Nephron progenitor cell (in vitro differentiated cells): Measurements from ENCODE around the gene HMOX1.
"Not testable (repeated sequence)": the region's sequence is repeated elsewhere in the genome, so short reads cannot be mapped to it uniquely, and the experiment has no call there.

Source experiments
- DNase-seq: peaks from one replicate; pipeline ENCODE4 v3.0.0; 2021
- H3K27ac Mint-ChIP-seq: 2 replicates; pipeline ENCODE4 v1.8.0; 2021; ENCODE audit warnings: mild to moderate bottlenecking, moderate library complexity, mixed read lengths
- H3K27me3 Mint-ChIP-seq: 2 replicates; pipeline ENCODE4 v1.8.0; 2021; ENCODE audit warnings: mild to moderate bottlenecking, low read depth, mixed read lengths; ENCODE audit not compliant: poor library complexity
- H3K36me3 Mint-ChIP-seq: 2 replicates; pipeline ENCODE4 v1.8.0; 2021; ENCODE audit warnings: low read depth, mixed read lengths
- H3K4me1 Mint-ChIP-seq: 2 replicates; pipeline ENCODE4 v1.8.0; 2021; ENCODE audit warnings: mixed read lengths
- H3K4me3 Mint-ChIP-seq: 2 replicates; pipeline ENCODE4 v1.8.0; 2021; ENCODE audit warnings: mild to moderate bottlenecking, moderate library complexity, mixed read lengths
- H3K9me3 Mint-ChIP-seq: 2 replicates; pipeline ENCODE4 v1.8.0; 2021; ENCODE audit warnings: mild to moderate bottlenecking, moderate library complexity, mixed read lengths
- TF ChIP-seq, protein P1 (sequence below): fragments of 200-600 bp; sonication (generic); IDR thresholded peaks from 2 replicates; pipeline ENCODE4 v1.5.0; 2021; ENCODE audit warnings: antibody characterized with exemption

The HMOX1 gene

GRCh38 chr22:35436421-35436820 is 55.5 kb downstream of the HMOX1 start:
- H3K27ac Mint-ChIP-seq = no peak overlapping the region
- H3K36me3 Mint-ChIP-seq = peaks cover 63% of the 10 kb centered on the region
- H3K4me3 Mint-ChIP-seq = no peak overlapping the region
- peaks cover 27% of the 10 kb centered on the region for H3K9me3 Mint-ChIP-seq
- H3K27me3 Mint-ChIP-seq = peaks cover 2% of the 10 kb centered on the region
- no peak for DNase-seq
- peaks cover 9% of the 10 kb centered on the region for H3K4me1 Mint-ChIP-seq
- TF ChIP-seq, protein P1, sequence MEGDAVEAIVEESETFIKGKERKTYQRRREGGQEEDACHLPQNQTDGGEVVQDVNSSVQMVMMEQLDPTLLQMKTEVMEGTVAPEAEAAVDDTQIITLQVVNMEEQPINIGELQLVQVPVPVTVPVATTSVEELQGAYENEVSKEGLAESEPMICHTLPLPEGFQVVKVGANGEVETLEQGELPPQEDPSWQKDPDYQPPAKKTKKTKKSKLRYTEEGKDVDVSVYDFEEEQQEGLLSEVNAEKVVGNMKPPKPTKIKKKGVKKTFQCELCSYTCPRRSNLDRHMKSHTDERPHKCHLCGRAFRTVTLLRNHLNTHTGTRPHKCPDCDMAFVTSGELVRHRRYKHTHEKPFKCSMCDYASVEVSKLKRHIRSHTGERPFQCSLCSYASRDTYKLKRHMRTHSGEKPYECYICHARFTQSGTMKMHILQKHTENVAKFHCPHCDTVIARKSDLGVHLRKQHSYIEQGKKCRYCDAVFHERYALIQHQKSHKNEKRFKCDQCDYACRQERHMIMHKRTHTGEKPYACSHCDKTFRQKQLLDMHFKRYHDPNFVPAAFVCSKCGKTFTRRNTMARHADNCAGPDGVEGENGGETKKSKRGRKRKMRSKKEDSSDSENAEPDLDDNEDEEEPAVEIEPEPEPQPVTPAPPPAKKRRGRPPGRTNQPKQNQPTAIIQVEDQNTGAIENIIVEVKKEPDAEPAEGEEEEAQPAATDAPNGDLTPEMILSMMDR = no peak

DNA sequence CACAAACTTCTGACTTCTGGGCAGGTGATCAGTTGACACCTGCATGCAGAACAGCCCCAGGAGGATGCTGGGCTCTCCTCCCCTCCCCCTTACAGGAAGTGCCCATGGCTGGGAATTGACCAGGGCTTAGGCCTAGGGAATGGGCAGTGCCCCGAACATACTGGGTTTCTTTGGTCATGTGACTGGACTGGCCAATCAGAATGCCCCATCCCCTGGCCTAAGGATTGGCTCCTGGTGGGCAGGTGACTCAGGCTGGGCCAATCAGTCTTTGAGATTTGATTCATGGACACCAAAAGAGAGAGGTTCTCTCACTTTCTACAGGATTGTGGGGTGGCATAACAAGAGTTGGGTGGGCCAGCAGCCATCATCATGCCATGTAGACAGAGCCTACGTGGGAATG is 56.2 kb downstream of the HMOX1 start:
- Mint-ChIP-seq H3K36me3 (peaks cover 57% of the 10 kb centered on the region), H3K4me3 (no peak overlapping the region), H3K4me1 (peaks cover 14% of the 10 kb centered on the region), H3K27ac (no peak overlapping the region), H3K9me3 (peaks cover 24% of the 10 kb centered on the region), H3K27me3 (peaks cover 5% of the 10 kb centered on the region)
- no peak for DNase-seq
- TF ChIP-seq, protein P1 = no peak

- Mint-ChIP-seq H3K36me3 (peaks cover 39% of the 10 kb centered on the region), H3K4me1 (peaks cover 24% of the 10 kb centered on the region)
- not testable (repeated sequence) for H3K27me3 Mint-ChIP-seq, DNase-seq, H3K4me3 Mint-ChIP-seq, H3K27ac Mint-ChIP-seq, H3K9me3 Mint-ChIP-seq
These were observed 57.9 kb downstream of the HMOX1 start for GRCh38 chr22:35438673-35439364.

GRCh38 chr22:35439365-35439717 is 58.4 kb downstream of the HMOX1 start:
- DNase-seq = no peak
- Mint-ChIP-seq H3K4me3 (no peak overlapping the region), H3K9me3 (peaks cover 2% of the 10 kb centered on the region), H3K4me1 (peaks cover 28% of the 10 kb centered on the region), H3K27me3 (peaks cover 8% of the 10 kb centered on the region), H3K36me3 (peaks cover 34% of the 10 kb centered on the region), H3K27ac (no peak overlapping the region)
- TF ChIP-seq, protein P1 = no peak

DNA sequence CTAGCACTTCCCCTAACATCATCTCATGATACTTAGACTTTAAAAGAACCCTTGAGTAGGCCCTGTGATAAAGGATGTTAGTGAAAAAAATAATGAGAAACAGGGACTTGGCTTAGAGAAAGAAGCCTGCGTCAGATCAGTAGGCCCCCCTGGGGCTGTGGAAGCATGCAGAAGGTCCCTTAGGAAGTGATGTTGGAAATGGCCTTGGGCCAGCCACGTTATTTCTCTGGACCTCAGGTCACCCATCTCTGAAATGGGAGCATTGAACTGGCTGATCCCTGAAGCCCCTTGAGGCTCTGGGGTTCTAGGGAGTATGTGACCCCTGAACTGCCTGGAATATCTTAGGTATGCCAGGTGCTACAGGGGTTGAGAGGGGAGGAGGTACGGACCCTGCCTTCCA is 59.2 kb downstream of the HMOX1 start:
- H3K36me3 Mint-ChIP-seq = peaks cover 29% of the 10 kb centered on the region
- TF ChIP-seq, protein P1 = no peak
- no peak overlapping the region for H3K27ac Mint-ChIP-seq
- DNase-seq = no peak
- peaks cover 6% of the 10 kb centered on the region for H3K27me3 Mint-ChIP-seq
- peaks cover 28% of the 10 kb centered on the region for H3K4me1 Mint-ChIP-seq
- no peak overlapping the region for H3K4me3 Mint-ChIP-seq
- no peaks in the 10 kb centered on the region for H3K9me3 Mint-ChIP-seq

DNA sequence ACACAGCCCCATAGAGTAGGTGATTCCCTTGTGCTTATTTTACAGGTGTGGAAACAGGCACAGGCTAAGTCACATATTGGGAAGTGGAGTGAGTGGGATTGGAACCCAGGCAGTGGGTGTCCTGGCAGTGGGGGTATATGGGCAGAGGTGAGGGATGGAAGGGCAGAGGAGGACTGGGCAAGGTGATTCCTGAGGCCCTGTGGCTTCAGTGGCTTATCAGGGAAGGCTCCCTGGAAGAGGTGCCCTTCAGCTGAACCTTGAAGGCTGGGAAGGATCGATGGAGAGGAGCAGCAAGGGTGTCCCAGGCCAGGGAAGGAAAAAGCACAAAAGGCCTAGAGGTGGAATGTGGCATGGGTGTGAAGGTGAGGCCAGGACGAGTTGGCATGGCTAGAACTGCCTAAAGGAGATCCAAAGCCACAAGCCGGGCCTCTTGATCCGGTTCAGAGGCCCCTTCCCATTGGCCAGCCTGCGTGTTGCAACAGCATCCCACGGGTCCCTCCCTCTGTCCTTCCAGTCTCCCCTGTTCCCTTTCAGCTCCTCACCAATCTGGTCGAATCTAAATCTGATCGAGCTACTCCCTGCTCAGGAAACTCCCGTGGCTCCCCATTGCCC is 60.7 kb downstream of the HMOX1 start:
- TF ChIP-seq, protein P1 = no peak
- DNase-seq = no peak
- Mint-ChIP-seq H3K36me3 (peaks cover 27% of the 10 kb centered on the region), H3K27me3 (peaks cover 6% of the 10 kb centered on the region), H3K4me1 (peaks cover 35% of the 10 kb centered on the region), H3K9me3 (no peaks in the 10 kb centered on the region), H3K4me3 (no peak overlapping the region), H3K27ac (peak overlapping the region; percentile 82)
